H1 (cell line): ENCODE results near the gene HTR2A. TPM values are rescaled to one million over a fixed set of nuclear protein-coding genes. Genes with fewer than 3 reads are reported as not detected.

Source experiments
- ATF2 ChIP-seq: IDR thresholded peaks from 2 replicates; pipeline ENCODE4 v1.6.1; 2012; ENCODE audit warnings: low read length, inconsistent platforms
- ATF3 ChIP-seq: IDR thresholded peaks from 2 replicates; pipeline ENCODE4 v1.6.1; 2011; ENCODE audit warnings: low read depth, mild to moderate bottlenecking, low read length; ENCODE audit not compliant: insufficient read depth
- CHD1 ChIP-seq: IDR thresholded peaks from 2 replicates; pipeline ENCODE4 v1.6.1; 2012; ENCODE audit warnings: low read depth, low read length, improper control_type of control experiment
- CTBP2 ChIP-seq: IDR thresholded peaks from 2 replicates; pipeline ENCODE4 v1.7.0; 2011; ENCODE audit warnings: borderline replicate concordance, mild to moderate bottlenecking, moderate library complexity, mixed read lengths, low read length; ENCODE audit not compliant: insufficient read depth, insufficient read length
- SIN3A ChIP-seq, 2 experiments: IDR thresholded peaks in 1 of 2; conservative IDR thresholded peaks in 1 of 2; 2 replicates each; pipeline ENCODE4 v1.6.1; 2011 to 2012; ENCODE audit warnings: low read length in 2 of 2, improper control_type of control experiment in 1 of 2, low read depth in 1 of 2, mild to moderate bottlenecking in 1 of 2
- SP2 ChIP-seq: IDR thresholded peaks from 2 replicates; pipeline ENCODE4 v1.6.1; 2012; ENCODE audit warnings: mild to moderate bottlenecking, low read length, inconsistent platforms
- SP4 ChIP-seq: IDR thresholded peaks from 2 replicates; pipeline ENCODE4 v1.6.1; 2012; ENCODE audit warnings: low read length, inconsistent platforms
- ZNF274 ChIP-seq: IDR thresholded peaks from 2 replicates; pipeline ENCODE4 v1.7.0; 2012; ENCODE audit warnings: low read length, borderline replicate concordance; ENCODE audit errors: extremely low read depth
- polyA plus RNA-seq, 7 experiments: library from polyadenylated mRNA; depleted of rRNA in 3 of 7; stranded (reverse) in 5 of 7; unstranded in 2 of 7; fragments of >200 nt in 5 of 7; fragments of 200-250 nt in 2 of 7; gene quantifications; 1 replicate in 5 of 7; 2 replicates in 1 of 7; 4 replicates in 1 of 7; pipeline versions ENCODE4 v1.2.1 to v1.2.3, GENCODE V29; 2011 to 2013; ENCODE audit warnings: missing spikeins in 2 of 7, mixed read lengths in 2 of 7
- total RNA-seq: library from RNA; stranded (reverse); fragmentation: NEBNext Ultra II Directional; extraction: Animal tissue kit (Norgen Biotek cat#: 25700); gene quantifications from 2 replicates; pipeline ENCODE4 v1.2.1, GENCODE V29; 2021
- TF ChIP-seq, protein P1 (sequence below): fragments of 300-600 bp; sonication (generic); IDR thresholded peaks from 2 replicates; pipeline ENCODE4 v1.7.1; 2012; ENCODE audit warnings: low read length, moderate library complexity, mild to moderate bottlenecking, inconsistent platforms; ENCODE audit not compliant: insufficient replicate concordance

The HTR2A gene
- total and polyA plus RNA-seq, 2 of the 8 experiments (the other 6 are each of a cell fraction or from before 2014, with no cell fraction given), result not detected

DNA sequence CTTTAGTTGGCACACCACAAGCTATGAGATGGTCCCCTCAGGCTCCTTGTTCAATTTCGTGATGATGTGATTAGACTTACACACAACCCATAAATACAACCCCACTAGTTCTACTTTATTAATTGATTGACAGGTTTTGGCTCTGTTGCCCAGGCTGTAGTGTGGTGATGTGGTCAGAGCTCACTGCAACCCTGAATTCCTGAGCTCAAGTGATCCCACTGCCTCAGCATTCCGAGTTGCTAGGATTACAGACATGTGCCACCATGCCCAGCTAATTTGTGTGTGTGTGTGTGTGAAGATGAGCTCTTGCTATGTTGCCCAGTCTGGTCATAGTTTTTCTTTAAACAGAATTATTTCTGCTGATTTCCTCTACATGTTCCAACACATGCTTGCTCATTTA is 17.5 kb upstream of the HTR2A start (continued):
- TF ChIP-seq, protein P1, sequence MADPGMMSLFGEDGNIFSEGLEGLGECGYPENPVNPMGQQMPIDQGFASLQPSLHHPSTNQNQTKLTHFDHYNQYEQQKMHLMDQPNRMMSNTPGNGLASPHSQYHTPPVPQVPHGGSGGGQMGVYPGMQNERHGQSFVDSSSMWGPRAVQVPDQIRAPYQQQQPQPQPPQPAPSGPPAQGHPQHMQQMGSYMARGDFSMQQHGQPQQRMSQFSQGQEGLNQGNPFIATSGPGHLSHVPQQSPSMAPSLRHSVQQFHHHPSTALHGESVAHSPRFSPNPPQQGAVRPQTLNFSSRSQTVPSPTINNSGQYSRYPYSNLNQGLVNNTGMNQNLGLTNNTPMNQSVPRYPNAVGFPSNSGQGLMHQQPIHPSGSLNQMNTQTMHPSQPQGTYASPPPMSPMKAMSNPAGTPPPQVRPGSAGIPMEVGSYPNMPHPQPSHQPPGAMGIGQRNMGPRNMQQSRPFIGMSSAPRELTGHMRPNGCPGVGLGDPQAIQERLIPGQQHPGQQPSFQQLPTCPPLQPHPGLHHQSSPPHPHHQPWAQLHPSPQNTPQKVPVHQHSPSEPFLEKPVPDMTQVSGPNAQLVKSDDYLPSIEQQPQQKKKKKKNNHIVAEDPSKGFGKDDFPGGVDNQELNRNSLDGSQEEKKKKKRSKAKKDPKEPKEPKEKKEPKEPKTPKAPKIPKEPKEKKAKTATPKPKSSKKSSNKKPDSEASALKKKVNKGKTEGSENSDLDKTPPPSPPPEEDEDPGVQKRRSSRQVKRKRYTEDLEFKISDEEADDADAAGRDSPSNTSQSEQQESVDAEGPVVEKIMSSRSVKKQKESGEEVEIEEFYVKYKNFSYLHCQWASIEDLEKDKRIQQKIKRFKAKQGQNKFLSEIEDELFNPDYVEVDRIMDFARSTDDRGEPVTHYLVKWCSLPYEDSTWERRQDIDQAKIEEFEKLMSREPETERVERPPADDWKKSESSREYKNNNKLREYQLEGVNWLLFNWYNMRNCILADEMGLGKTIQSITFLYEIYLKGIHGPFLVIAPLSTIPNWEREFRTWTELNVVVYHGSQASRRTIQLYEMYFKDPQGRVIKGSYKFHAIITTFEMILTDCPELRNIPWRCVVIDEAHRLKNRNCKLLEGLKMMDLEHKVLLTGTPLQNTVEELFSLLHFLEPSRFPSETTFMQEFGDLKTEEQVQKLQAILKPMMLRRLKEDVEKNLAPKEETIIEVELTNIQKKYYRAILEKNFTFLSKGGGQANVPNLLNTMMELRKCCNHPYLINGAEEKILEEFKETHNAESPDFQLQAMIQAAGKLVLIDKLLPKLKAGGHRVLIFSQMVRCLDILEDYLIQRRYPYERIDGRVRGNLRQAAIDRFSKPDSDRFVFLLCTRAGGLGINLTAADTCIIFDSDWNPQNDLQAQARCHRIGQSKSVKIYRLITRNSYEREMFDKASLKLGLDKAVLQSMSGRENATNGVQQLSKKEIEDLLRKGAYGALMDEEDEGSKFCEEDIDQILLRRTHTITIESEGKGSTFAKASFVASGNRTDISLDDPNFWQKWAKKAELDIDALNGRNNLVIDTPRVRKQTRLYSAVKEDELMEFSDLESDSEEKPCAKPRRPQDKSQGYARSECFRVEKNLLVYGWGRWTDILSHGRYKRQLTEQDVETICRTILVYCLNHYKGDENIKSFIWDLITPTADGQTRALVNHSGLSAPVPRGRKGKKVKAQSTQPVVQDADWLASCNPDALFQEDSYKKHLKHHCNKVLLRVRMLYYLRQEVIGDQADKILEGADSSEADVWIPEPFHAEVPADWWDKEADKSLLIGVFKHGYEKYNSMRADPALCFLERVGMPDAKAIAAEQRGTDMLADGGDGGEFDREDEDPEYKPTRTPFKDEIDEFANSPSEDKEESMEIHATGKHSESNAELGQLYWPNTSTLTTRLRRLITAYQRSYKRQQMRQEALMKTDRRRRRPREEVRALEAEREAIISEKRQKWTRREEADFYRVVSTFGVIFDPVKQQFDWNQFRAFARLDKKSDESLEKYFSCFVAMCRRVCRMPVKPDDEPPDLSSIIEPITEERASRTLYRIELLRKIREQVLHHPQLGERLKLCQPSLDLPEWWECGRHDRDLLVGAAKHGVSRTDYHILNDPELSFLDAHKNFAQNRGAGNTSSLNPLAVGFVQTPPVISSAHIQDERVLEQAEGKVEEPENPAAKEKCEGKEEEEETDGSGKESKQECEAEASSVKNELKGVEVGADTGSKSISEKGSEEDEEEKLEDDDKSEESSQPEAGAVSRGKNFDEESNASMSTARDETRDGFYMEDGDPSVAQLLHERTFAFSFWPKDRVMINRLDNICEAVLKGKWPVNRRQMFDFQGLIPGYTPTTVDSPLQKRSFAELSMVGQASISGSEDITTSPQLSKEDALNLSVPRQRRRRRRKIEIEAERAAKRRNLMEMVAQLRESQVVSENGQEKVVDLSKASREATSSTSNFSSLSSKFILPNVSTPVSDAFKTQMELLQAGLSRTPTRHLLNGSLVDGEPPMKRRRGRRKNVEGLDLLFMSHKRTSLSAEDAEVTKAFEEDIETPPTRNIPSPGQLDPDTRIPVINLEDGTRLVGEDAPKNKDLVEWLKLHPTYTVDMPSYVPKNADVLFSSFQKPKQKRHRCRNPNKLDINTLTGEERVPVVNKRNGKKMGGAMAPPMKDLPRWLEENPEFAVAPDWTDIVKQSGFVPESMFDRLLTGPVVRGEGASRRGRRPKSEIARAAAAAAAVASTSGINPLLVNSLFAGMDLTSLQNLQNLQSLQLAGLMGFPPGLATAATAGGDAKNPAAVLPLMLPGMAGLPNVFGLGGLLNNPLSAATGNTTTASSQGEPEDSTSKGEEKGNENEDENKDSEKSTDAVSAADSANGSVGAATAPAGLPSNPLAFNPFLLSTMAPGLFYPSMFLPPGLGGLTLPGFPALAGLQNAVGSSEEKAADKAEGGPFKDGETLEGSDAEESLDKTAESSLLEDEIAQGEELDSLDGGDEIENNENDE, result no peak
- TF ChIP-seq ZNF274 (no peak), ATF2 (no peak), SP2 (no peak), SIN3A (conservative IDR thresholded peaks at IDR 0.05 in 1 of 2, IDR thresholded peaks at IDR 0.05 in 1 of 2; ENCODE audit: low read depth in 1 of 2, low read length in 2 of 2) (no peak), CTBP2 (no peak), SP4 (no peak), CHD1 (no peak), ATF3 (no peak)
